A549 (cell line): ENCODE results near the gene KLF9. TPM values are rescaled to one million over a fixed set of nuclear protein-coding genes. Genes with fewer than 3 reads are reported as not detected.

Experiments used
- ATAC-seq, 2 experiments: fragments of 200-7000 bp in 1 of 2; fragments of >200 bp in 1 of 2; cut with Nextera tagmentation in 1 of 2; cut with Tn5 transposase in 1 of 2; 3 replicates each; pipeline versions ENCODE4 v1.8.0 to v1.9.1; 2018 to 2020; ENCODE audit warnings: mild to moderate bottlenecking in 1 of 2, moderate library complexity in 1 of 2
- CTCF ChIA-PET: fragments of 300-600 bp; sonication (Branson Sonifier 250); formaldehyde crosslinking; extraction: SDS; loops from one replicate; lab custom pipeline; 2021; ENCODE audit warnings: antibody characterized with exemption, inconsistent platforms; lab: Yijun Ruan, JAX
- POLR2A ChIA-PET: fragments of 350-600 bp; formaldehyde crosslinking; extraction: SDS; loops from one replicate; lab custom pipeline; 2021; ENCODE audit warnings: antibody characterized with exemption, inconsistent platforms; lab: Yijun Ruan, JAX
- DNase-seq, 2 experiments: peaks; one replicate each; pipeline versions ENCODE4 v3.0.0 to v3.0.0-alpha.2; 2011 to 2016; ENCODE audit warnings: low read depth in 1 of 2, low spot score in 1 of 2
- FAIRE-seq: peaks from 2 replicates; lab custom pipeline; 2011; peaks lifted over from hg19 to GRCh38; lab: Jason Lieb, UNC
- H3K27ac ChIP-seq, 2 experiments: fragments of >200 bp; sonication (Bioruptor Twin); formaldehyde crosslinking; 3 replicates each; pipeline ENCODE4 v1.5.1; 2016 to 2017
- H3K4me1 ChIP-seq: fragments of >200 bp; sonication (Bioruptor Twin); formaldehyde crosslinking; 3 replicates; pipeline ENCODE4 v1.6.1; 2016
- H3K4me2 ChIP-seq: fragments of >200 bp; sonication (Bioruptor Twin); formaldehyde crosslinking; 3 replicates; pipeline ENCODE4 v1.6.1; 2016
- H3K4me3 ChIP-seq: fragments of >200 bp; sonication (Bioruptor Twin); formaldehyde crosslinking; 3 replicates; pipeline ENCODE4 v1.5.1; 2016
- H3K9me3 ChIP-seq: fragments of >200 bp; sonication (Bioruptor Twin); formaldehyde crosslinking; 3 replicates; pipeline ENCODE4 v1.6.1; 2016
- CBX8 ChIP-seq: fragments of 200-600 bp; sonication (generic); IDR thresholded peaks from 2 replicates; pipeline ENCODE4 v1.6.1; 2016
- CEBPB ChIP-seq, 2 experiments: fragments of >200 bp in 1 of 2; sonication (Bioruptor Twin) in 1 of 2; formaldehyde crosslinking in 1 of 2; IDR thresholded peaks; 2 replicates each; pipeline ENCODE4 v1.6.1; 2012 to 2016
- CHD2 ChIP-seq: fragments of 150-350 bp; IDR thresholded peaks from 2 replicates; pipeline ENCODE4 v1.6.1; 2014; ENCODE audit warnings: low read length; ENCODE audit not compliant: partially characterized antibody
- EP300 ChIP-seq, 2 experiments: fragments of >200 bp; sonication (Bioruptor Twin); formaldehyde crosslinking; IDR thresholded peaks; 2 replicates in 1 of 2; 3 replicates in 1 of 2; pipeline ENCODE4 v1.6.1; 2016 to 2017
- ESRRA ChIP-seq: fragments of 150-350 bp; IDR thresholded peaks from 2 replicates; pipeline ENCODE4 v1.6.1; 2014; ENCODE audit warnings: mild to moderate bottlenecking, low read length, borderline replicate concordance
- FOXS1 ChIP-seq: fragments of 250-450 bp; sonication (Bioruptor Pico); IDR thresholded peaks from 2 replicates; pipeline ENCODE4 v1.5.0; 2020; ENCODE audit warnings: mild to moderate bottlenecking, moderate library complexity
- GATA3 ChIP-seq: IDR thresholded peaks from 2 replicates; pipeline ENCODE4 v1.6.1; 2012; ENCODE audit warnings: borderline replicate concordance
- HEYL ChIP-seq: fragments of 250-450 bp; sonication (Bioruptor Pico); IDR thresholded peaks from 2 replicates; pipeline ENCODE4 v1.8.0; 2021; ENCODE audit warnings: mild to moderate bottlenecking, moderate library complexity
- HOXB13 ChIP-seq: fragments of 250-450 bp; sonication (Bioruptor Pico); IDR thresholded peaks from 2 replicates; pipeline ENCODE4 v1.5.0; 2020; ENCODE audit warnings: low read depth, mild to moderate bottlenecking, moderate library complexity
- HOXB5 ChIP-seq: fragments of 250-450 bp; sonication (Bioruptor Pico); IDR thresholded peaks from 2 replicates; pipeline ENCODE4 v1.5.0; 2020; ENCODE audit warnings: mild to moderate bottlenecking, moderate library complexity
- JUN ChIP-seq, 2 experiments: fragments of >200 bp; sonication (Bioruptor Twin); formaldehyde crosslinking; IDR thresholded peaks; 2 replicates in 1 of 2; 3 replicates in 1 of 2; pipeline ENCODE4 v1.6.1; 2016 to 2017
- JUNB ChIP-seq: fragments of >200 bp; sonication (Bioruptor Twin); formaldehyde crosslinking; IDR thresholded peaks from 2 replicates; pipeline ENCODE4 v1.6.1; 2016
- NFE2L2 ChIP-seq: fragments of 150-350 bp; conservative IDR thresholded peaks from 2 replicates; pipeline ENCODE4 v1.6.1; 2014; ENCODE audit warnings: low read length
- NPAS2 ChIP-seq: fragments of 250-450 bp; sonication (Bioruptor Pico); IDR thresholded peaks from 2 replicates; pipeline ENCODE4 v1.8.0; 2022; ENCODE audit warnings: mild to moderate bottlenecking, moderate library complexity, borderline replicate concordance
- PHF8 ChIP-seq: fragments of 200-600 bp; sonication (generic); IDR thresholded peaks from 2 replicates; pipeline ENCODE4 v1.6.1; 2016; ENCODE audit warnings: low read depth, mild to moderate bottlenecking, antibody characterized with exemption, moderate library complexity, borderline replicate concordance
- RCOR1 ChIP-seq: fragments of 150-350 bp; IDR thresholded peaks from 2 replicates; pipeline ENCODE4 v1.6.1; 2014; ENCODE audit warnings: antibody characterized with exemption, low read length, low read depth
- RNF2 ChIP-seq: fragments of 200-600 bp; sonication (generic); IDR thresholded peaks from 2 replicates; pipeline ENCODE4 v1.6.1; 2016; ENCODE audit warnings: low read depth, mild to moderate bottlenecking, antibody characterized with exemption, moderate library complexity, borderline replicate concordance
- ZC3H11A ChIP-seq: fragments of 450-650 bp; IDR thresholded peaks from 2 replicates; pipeline ENCODE4 v1.6.1; 2014; ENCODE audit warnings: antibody characterized with exemption, mild to moderate bottlenecking
- ZNF302 ChIP-seq: fragments of 250-450 bp; sonication (Bioruptor Pico); IDR thresholded peaks from 2 replicates; pipeline ENCODE4 v1.9.0; 2021; ENCODE audit warnings: inconsistent platforms, mild to moderate bottlenecking, moderate library complexity
- WGBS: methylation state at CpG from one replicate; pipeline ENCODE4 v1.1.6; 2017; ENCODE audit errors: missing lambda C conversion rate; 5-methylcytosine and 5-hydroxymethylcytosine counted together
- polyA plus RNA-seq, 4 experiments: library from polyadenylated mRNA; depleted of rRNA in 3 of 4; stranded (reverse); fragments of >200 nt; fragmentation: RNase III in 1 of 4; extraction: RNeasy Plus Mini Kit Qiagen cat#74134 plus additional on column Dnase treatment in 1 of 4; gene quantifications; 2 replicates in 3 of 4; 3 replicates in 1 of 4; pipeline ENCODE4 v1.2.3, GENCODE V29; 2011 to 2017
- TF ChIP-seq, protein P1 (sequence below): fragments of 200-600 bp; sonication (generic); IDR thresholded peaks from 2 replicates; pipeline ENCODE4 v1.6.1; 2016; ENCODE audit warnings: antibody characterized with exemption, mild to moderate bottlenecking, moderate library complexity
- TF ChIP-seq, protein P2 (sequence below): IDR thresholded peaks from 2 replicates; pipeline ENCODE4 v1.6.1; 2012; ENCODE audit warnings: low read depth, borderline replicate concordance
- TF ChIP-seq, protein P3 (sequence below): fragments of >200 bp; sonication (Bioruptor Twin); formaldehyde crosslinking; IDR thresholded peaks from 2 replicates; pipeline ENCODE4 v1.6.1; 2016
- TF ChIP-seq, protein P4 (sequence below): fragments of 150-350 bp; IDR thresholded peaks from 2 replicates; pipeline ENCODE4 v1.6.1; 2014; ENCODE audit warnings: low read depth, mild to moderate bottlenecking, low read length
- TF ChIP-seq, protein P5 (sequence below): fragments of >200 bp; sonication (Bioruptor Twin); formaldehyde crosslinking; IDR thresholded peaks from 3 replicates; pipeline ENCODE4 v1.6.1; 2016

The KLF9 gene
- polyA plus RNA-seq, 2 of the 4 experiments (the other 2 are of a cell fraction): 0.76 to 3.9 TPM

DNA sequence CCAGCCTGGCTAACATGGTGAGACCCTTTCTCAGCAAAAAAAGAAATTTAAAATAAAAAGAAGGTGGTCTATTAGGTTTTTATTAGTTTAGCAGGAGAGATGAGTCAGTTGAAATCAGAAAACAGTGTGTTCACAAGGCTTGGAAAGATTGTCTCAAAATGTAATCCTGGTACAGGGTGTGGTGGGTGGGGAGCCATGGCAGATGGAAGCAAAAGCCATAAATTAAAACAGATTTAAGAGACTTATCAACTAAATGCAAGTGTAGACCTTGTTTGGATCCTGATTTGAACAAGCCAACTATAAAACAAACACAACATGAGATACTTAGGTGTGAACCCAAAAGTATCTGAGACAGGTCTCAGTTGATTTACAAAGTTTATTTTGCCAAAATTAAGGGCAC lies 42.8 kb upstream of the KLF9 start (continued):
- TF ChIP-seq, protein P1, sequence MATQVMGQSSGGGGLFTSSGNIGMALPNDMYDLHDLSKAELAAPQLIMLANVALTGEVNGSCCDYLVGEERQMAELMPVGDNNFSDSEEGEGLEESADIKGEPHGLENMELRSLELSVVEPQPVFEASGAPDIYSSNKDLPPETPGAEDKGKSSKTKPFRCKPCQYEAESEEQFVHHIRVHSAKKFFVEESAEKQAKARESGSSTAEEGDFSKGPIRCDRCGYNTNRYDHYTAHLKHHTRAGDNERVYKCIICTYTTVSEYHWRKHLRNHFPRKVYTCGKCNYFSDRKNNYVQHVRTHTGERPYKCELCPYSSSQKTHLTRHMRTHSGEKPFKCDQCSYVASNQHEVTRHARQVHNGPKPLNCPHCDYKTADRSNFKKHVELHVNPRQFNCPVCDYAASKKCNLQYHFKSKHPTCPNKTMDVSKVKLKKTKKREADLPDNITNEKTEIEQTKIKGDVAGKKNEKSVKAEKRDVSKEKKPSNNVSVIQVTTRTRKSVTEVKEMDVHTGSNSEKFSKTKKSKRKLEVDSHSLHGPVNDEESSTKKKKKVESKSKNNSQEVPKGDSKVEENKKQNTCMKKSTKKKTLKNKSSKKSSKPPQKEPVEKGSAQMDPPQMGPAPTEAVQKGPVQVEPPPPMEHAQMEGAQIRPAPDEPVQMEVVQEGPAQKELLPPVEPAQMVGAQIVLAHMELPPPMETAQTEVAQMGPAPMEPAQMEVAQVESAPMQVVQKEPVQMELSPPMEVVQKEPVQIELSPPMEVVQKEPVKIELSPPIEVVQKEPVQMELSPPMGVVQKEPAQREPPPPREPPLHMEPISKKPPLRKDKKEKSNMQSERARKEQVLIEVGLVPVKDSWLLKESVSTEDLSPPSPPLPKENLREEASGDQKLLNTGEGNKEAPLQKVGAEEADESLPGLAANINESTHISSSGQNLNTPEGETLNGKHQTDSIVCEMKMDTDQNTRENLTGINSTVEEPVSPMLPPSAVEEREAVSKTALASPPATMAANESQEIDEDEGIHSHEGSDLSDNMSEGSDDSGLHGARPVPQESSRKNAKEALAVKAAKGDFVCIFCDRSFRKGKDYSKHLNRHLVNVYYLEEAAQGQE: no peak
- no peak for TF ChIP-seq RNF2
- TF ChIP-seq HOXB13 (CRISPR knock-in tag): no peak
- TF ChIP-seq JUNB: no peak
- no peak for TF ChIP-seq ESRRA
- TF ChIP-seq GATA3: no peak

DNA sequence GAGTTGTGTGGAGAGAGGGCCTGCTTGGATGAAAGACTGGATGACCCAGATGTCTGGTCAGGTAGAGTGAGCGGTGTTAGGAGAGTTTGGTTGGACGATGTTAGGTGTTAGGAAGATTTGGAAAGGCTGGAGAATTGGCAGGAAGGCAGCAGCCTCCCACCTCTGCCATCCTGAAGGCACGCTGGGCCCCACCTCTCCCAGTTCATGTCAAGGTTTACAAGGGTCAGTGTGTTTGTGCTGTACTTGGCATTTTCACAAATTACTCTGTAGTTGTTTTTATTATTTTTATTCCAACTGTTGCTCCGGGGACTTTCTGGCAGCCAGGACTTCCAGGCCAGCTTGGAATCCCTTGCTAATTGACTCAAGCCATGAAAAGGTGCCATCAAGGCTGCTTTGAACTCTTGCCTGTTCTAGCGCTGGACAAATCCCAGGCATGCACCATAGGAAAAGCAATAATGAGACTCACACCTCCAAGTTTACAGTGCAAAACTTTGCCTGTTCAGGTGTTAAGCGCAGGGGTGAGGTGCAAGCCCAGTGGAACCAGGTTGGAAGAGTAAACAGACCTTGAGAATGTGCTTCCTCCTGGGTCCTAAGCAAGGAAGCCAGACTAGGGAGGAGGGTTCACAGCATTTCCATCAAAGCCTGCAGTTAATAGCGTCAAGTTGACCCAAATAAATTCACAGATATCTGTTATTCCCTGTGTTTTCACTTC lies 41.7 kb upstream of the KLF9 start:
- H3K4me1 ChIP-seq: no peaks in the 10 kb centered on the region
- ATAC-seq: no peak
- no peak overlapping the region for H3K4me3 ChIP-seq
- no peak overlapping the region for H3K4me2 ChIP-seq
- no peak for TF ChIP-seq FOXS1 (CRISPR knock-in tag)
- TF ChIP-seq HEYL: no peak
- TF ChIP-seq HOXB5 (CRISPR knock-in tag): no peak
- TF ChIP-seq CHD2: no peak
- TF ChIP-seq, protein P2, sequence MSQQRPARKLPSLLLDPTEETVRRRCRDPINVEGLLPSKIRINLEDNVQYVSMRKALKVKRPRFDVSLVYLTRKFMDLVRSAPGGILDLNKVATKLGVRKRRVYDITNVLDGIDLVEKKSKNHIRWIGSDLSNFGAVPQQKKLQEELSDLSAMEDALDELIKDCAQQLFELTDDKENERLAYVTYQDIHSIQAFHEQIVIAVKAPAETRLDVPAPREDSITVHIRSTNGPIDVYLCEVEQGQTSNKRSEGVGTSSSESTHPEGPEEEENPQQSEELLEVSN: no peak
- TF ChIP-seq, protein P1: no peak
- TF ChIP-seq PHF8: no peak
- no peak for TF ChIP-seq ZC3H11A
- TF ChIP-seq JUN (IDR thresholded peaks at IDR 0.05): no peak
- TF ChIP-seq NPAS2 (CRISPR knock-in tag): no peak
- TF ChIP-seq CEBPB (IDR thresholded peaks at IDR 0.05): no peak
- no peak for TF ChIP-seq CBX8
- TF ChIP-seq, protein P3, sequence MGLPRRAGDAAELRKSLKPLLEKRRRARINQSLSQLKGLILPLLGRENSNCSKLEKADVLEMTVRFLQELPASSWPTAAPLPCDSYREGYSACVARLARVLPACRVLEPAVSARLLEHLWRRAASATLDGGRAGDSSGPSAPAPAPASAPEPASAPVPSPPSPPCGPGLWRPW: no peak
- TF ChIP-seq, protein P4, sequence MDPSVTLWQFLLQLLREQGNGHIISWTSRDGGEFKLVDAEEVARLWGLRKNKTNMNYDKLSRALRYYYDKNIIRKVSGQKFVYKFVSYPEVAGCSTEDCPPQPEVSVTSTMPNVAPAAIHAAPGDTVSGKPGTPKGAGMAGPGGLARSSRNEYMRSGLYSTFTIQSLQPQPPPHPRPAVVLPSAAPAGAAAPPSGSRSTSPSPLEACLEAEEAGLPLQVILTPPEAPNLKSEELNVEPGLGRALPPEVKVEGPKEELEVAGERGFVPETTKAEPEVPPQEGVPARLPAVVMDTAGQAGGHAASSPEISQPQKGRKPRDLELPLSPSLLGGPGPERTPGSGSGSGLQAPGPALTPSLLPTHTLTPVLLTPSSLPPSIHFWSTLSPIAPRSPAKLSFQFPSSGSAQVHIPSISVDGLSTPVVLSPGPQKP: no peak
- no peak for TF ChIP-seq EP300 (IDR thresholded peaks at IDR 0.05)
- no peak for TF ChIP-seq NFE2L2
- TF ChIP-seq, protein P5, sequence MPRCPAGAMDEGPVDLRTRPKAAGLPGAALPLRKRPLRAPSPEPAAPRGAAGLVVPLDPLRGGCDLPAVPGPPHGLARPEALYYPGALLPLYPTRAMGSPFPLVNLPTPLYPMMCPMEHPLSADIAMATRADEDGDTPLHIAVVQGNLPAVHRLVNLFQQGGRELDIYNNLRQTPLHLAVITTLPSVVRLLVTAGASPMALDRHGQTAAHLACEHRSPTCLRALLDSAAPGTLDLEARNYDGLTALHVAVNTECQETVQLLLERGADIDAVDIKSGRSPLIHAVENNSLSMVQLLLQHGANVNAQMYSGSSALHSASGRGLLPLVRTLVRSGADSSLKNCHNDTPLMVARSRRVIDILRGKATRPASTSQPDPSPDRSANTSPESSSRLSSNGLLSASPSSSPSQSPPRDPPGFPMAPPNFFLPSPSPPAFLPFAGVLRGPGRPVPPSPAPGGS: no peak
- no peak for TF ChIP-seq GATA3
- no peak for TF ChIP-seq RCOR1
- TF ChIP-seq ZNF302 (CRISPR knock-in tag): no peak
- DNase-seq: no peak
- FAIRE-seq: no peak
- POLR2A ChIA-PET: interaction anchor here (1.2 kb wide), 1 partner anchor 36 kb away, joined by 5 read pairs; no protein-coding TSS in a partner anchor
- no peaks in the 10 kb centered on the region for H3K9me3 ChIP-seq
- CTCF ChIA-PET: interaction anchor here (1.0 to 1.1 kb wide), 2 partner anchors 14 to 67 kb away, joined by 3 read pairs; no protein-coding TSS in a partner anchor
- WGBS: 76% methylated on average over 7 of the region's 7 CpGs
- H3K27ac ChIP-seq: no peak overlapping the region
